Measurements from ENCODE around the gene SCD. TPM values are rescaled to one million over a fixed set of nuclear protein-coding genes. Genes with fewer than 3 reads are reported as not detected.

Gene SCD
- total RNA-seq, 1 donor from 2014 or later: 2.9 TPM

GRCh38 chr10:100353770-100354485 lies 6.9 kb downstream of the SCD start:
- H3K27me3 ChIP-seq: no peaks in the 10 kb centered on the region
- no peak overlapping the region for H3K4me3 ChIP-seq
- DNase-seq (ENCODE audit: low spot score in 2 of 2): no peak
- intact Hi-C loops (cut with DNase I): no loop called here
- H3K4me1 ChIP-seq: no peaks in the 10 kb centered on the region
- TF ChIP-seq CTCF (IDR thresholded peaks at IDR 0.05): no peak
- peaks cover 0 to 21% of the 10 kb centered on the region in 2 donors for H3K36me3 ChIP-seq
- H3K9me3 ChIP-seq: no peaks in the 10 kb centered on the region
- no peak overlapping the region for H3K27ac ChIP-seq

GRCh38 chr10:100355086-100355485 lies 8.1 kb downstream of the SCD start:
- H3K9me3 ChIP-seq: no peaks in the 10 kb centered on the region
- H3K4me1 ChIP-seq: no peaks in the 10 kb centered on the region
- TF ChIP-seq CTCF (IDR thresholded peaks at IDR 0.05): no peak
- H3K27ac ChIP-seq: no peak overlapping the region
- H3K27me3 ChIP-seq: no peaks in the 10 kb centered on the region
- H3K36me3 ChIP-seq: peaks cover 0 to 21% of the 10 kb centered on the region in 2 donors
- no peak overlapping the region for H3K4me3 ChIP-seq
- no peak for DNase-seq (ENCODE audit: low spot score in 2 of 2)
- intact Hi-C loops (cut with DNase I): no loop called here

DNA sequence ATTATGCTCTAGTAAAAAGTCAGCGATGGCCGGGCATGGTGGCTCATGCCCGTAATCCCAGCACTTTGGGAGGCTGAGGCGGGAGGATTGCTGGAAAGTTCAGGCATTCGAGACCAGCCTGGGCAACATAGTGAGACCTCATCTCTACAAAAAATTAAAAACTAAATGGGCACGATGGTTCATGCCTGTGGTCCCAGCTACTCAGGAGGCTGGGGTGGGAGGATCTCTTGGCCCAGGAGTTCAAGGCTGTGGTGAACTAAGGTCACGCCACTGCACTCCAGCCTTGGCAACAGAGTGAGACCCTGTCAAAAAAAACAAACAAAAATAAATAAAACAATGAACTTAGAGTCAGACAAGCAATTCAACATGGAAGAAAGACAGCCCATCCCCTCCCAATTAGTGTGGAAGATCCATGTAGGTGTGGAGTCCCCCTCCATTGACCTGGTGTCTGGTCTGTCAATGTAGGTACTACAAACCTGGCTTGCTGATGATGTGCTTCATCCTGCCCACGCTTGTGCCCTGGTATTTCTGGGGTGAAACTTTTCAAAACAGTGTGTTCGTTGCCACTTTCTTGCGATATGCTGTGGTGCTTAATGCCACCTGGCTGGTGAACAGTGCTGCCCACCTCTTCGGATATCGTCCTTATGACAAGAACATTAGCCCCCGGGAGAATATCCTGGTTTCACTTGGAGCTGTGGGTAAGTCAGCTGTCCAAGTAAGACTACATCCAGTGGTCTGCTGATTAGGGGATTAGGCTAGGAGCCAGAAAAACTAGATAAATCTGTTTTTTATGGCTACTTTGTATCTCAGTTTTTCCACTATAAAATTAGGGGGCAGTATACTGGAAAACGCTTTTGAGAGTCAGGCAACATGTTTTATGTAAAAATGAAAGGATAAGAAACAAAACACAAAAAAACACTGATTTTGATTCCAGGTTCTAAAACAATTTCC lies 9.3 kb downstream of the SCD start:
- no peak for DNase-seq (ENCODE audit: low spot score in 2 of 2)
- no peak overlapping the region for H3K4me3 ChIP-seq
- H3K36me3 ChIP-seq: peaks cover 0 to 21% of the 10 kb centered on the region in 2 donors
- H3K4me1 ChIP-seq: no peaks in the 10 kb centered on the region
- TF ChIP-seq CTCF (IDR thresholded peaks at IDR 0.05): no peak
- intact Hi-C loops (cut with DNase I): no loop called here
- H3K27ac ChIP-seq: no peak overlapping the region
- H3K27me3 ChIP-seq: no peaks in the 10 kb centered on the region
- no peaks in the 10 kb centered on the region for H3K9me3 ChIP-seq

GRCh38 chr10:100357059-100357858 lies 10.2 kb downstream of the SCD start:
- Histone ChIP-seq H3K9me3 (no peaks in the 10 kb centered on the region), H3K4me1 (no peaks in the 10 kb centered on the region), H3K4me3 (no peak overlapping the region), H3K36me3 (peaks cover 0 to 19% of the 10 kb centered on the region in 2 donors), H3K27me3 (no peaks in the 10 kb centered on the region), H3K27ac (no peak overlapping the region)
- no peak for DNase-seq (ENCODE audit: low spot score in 2 of 2)
- no peak for TF ChIP-seq CTCF (IDR thresholded peaks at IDR 0.05)
- intact Hi-C loops (cut with DNase I): no loop called here

DNA sequence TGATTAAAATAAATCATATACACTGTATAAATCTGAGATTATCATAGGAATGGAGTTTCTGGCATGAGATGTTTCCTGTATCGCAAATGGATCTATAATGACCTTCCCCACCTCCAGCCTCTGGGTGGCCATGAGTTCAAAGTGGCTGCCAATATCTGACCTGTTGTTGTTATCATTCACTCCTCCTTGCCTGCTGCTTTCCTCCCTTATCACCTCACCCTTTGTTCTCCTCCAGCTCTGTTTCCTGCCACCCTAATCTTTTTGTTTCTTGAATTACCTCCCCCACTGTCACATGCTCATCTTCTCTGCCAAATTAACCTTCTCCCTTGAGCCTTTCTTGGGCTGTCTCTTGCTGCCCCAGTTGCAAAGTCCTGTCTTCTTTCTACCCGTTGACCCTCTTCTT lies 12.0 kb downstream of the SCD start:
- Histone ChIP-seq H3K4me3 (no peak overlapping the region), H3K4me1 (no peaks in the 10 kb centered on the region), H3K27ac (no peak overlapping the region), H3K27me3 (no peaks in the 10 kb centered on the region), H3K9me3 (no peaks in the 10 kb centered on the region), H3K36me3 (peaks cover 0 to 13% of the 10 kb centered on the region in 2 donors)
- intact Hi-C loops (cut with DNase I): no loop called here
- no peak for DNase-seq (ENCODE audit: low spot score in 2 of 2)
- TF ChIP-seq CTCF (IDR thresholded peaks at IDR 0.05): no peak
